ENCODE results near the gene ZNF121.
"Not testable (repeated sequence)": the region's sequence is repeated elsewhere in the genome, so short reads cannot be mapped to it uniquely, and the experiment has no call there.

Gene ZNF121

DNA sequence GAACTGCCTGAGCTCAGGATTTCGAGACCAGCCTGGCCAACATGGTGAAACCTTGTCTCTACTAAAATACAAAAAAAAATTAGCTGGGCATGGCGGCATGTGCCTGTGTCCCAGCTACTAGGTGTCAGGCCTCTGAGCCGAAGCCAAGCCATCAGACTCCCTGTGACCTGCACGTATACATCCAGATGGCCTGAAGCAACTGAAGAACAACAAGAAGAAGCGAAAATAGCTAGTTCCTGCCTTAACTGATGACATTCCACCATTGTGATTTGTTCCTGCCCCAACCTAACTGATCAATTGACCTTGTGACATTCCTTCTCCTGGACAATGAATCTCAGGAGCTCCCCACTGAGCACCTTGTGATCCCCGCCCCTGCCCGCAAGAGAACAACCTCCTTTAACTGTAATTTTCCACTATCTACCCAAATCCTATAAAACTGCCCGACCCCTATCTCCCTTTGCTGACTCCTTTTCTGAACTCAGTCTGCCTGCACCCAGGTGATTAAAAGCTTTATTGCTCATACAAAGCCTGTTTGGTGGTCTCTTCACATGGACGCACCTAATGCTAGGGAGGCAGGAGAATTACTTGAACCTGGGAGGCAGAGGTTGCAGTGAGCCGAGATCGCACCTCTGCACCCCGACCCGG, 2.1 kb downstream of the ZNF121 start:
- not testable (repeated sequence) for H2AFZ ChIP-seq (ENCODE audit: low read length); H3K27me3 ChIP-seq (ENCODE audit: insufficient read depth, low read length); H3K4me2 ChIP-seq (ENCODE audit: low read length); H3K9ac ChIP-seq (ENCODE audit: low read length); H3K4me3 ChIP-seq (ENCODE audit: low read depth, low read length, poor library complexity, severe bottlenecking); H3K27ac ChIP-seq (ENCODE audit: low read depth, low read length, poor library complexity, severe bottlenecking); H3K9me2 ChIP-seq (ENCODE audit: low read depth, low read length); H3F3A ChIP-seq (ENCODE audit: insufficient read depth, low read length); H4K20me1 ChIP-seq (ENCODE audit: insufficient read depth, low read length)
- Histone ChIP-seq H3K9me3 (ENCODE audit: low read length) (peaks cover 34% of the 10 kb centered on the region), H3K79me2 (ENCODE audit: insufficient read depth, low read length) (peaks cover 71% of the 10 kb centered on the region), H3K36me3 (ENCODE audit: insufficient read depth, low read length) (peaks cover 58% of the 10 kb centered on the region), H3K4me1 (ENCODE audit: insufficient read depth, low read length, severe bottlenecking) (peaks cover 11% of the 10 kb centered on the region)

DNA sequence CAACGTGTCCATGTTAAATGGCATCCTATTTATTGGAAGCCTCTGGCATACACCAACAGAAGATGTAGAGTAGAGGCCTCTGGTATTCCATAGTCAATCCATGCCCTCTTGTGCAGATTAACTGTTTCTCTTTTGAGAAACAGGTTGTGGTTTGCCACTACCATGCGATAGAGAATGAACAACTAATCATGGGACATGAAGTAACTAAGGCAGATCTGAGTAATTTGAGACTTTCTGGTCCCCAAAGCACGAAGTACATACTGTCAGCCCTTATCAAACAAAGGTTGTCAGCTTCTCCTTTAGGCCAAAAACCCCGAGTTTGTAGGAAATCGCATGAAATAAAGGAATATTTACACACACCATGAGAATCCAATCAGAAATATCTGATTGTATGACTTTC, 3.6 kb downstream of the ZNF121 start:
- Histone ChIP-seq H3K36me3 (ENCODE audit: insufficient read depth, low read length) (peaks cover 71% of the 10 kb centered on the region), H3K9me2 (ENCODE audit: low read depth, low read length) (no peaks in the 10 kb centered on the region), H3K27ac (ENCODE audit: low read depth, low read length, poor library complexity, severe bottlenecking) (no peak overlapping the region), H4K20me1 (ENCODE audit: insufficient read depth, low read length) (no peaks in the 10 kb centered on the region), H3K9ac (ENCODE audit: low read length) (no peak overlapping the region), H3K79me2 (ENCODE audit: insufficient read depth, low read length) (peaks cover 85% of the 10 kb centered on the region), H3K4me2 (ENCODE audit: low read length) (no peak overlapping the region), H3K4me1 (ENCODE audit: insufficient read depth, low read length, severe bottlenecking) (peaks cover 11% of the 10 kb centered on the region), H3K27me3 (ENCODE audit: insufficient read depth, low read length) (no peaks in the 10 kb centered on the region), H3F3A (ENCODE audit: insufficient read depth, low read length) (no peaks in the 10 kb centered on the region), H3K9me3 (ENCODE audit: low read length) (peaks cover 46% of the 10 kb centered on the region), H2AFZ (ENCODE audit: low read length) (no peak overlapping the region), H3K4me3 (ENCODE audit: low read depth, low read length, poor library complexity, severe bottlenecking) (no peak overlapping the region)
- TF ChIP-seq, protein P1, sequence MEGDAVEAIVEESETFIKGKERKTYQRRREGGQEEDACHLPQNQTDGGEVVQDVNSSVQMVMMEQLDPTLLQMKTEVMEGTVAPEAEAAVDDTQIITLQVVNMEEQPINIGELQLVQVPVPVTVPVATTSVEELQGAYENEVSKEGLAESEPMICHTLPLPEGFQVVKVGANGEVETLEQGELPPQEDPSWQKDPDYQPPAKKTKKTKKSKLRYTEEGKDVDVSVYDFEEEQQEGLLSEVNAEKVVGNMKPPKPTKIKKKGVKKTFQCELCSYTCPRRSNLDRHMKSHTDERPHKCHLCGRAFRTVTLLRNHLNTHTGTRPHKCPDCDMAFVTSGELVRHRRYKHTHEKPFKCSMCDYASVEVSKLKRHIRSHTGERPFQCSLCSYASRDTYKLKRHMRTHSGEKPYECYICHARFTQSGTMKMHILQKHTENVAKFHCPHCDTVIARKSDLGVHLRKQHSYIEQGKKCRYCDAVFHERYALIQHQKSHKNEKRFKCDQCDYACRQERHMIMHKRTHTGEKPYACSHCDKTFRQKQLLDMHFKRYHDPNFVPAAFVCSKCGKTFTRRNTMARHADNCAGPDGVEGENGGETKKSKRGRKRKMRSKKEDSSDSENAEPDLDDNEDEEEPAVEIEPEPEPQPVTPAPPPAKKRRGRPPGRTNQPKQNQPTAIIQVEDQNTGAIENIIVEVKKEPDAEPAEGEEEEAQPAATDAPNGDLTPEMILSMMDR (IDR thresholded peaks at IDR 0.05; ENCODE audit: low read length) = no peak
- no peak for TF ChIP-seq EZH2 (IDR thresholded peaks at IDR 0.05; ENCODE audit: borderline replicate concordance, low read length)

DNA sequence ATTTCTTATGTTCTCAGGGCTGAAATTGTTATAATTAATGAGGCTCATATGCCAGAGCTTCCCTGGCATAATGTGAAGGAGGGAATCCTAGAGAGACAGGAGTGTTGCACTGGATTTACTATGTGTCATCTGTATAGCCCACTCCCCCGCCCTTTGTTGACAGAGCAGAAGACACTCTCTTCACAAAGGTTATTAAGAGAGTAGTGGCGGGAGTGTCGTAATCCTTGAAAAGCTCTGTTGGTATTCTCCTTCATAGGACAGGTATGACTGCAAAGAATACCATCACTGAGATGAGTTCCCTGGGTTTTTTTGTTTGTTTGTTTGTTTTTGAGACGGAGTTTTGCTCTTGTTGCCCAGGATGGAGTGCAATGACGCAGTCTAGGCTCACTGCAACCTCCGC, 14.0 kb downstream of the ZNF121 start:
- no peaks in the 10 kb centered on the region for H3K9me2 ChIP-seq (ENCODE audit: low read depth, low read length)
- no peak overlapping the region for H3K9ac ChIP-seq (ENCODE audit: low read length)
- peaks cover 63% of the 10 kb centered on the region for H3K79me2 ChIP-seq (ENCODE audit: insufficient read depth, low read length)
- H3F3A ChIP-seq (ENCODE audit: insufficient read depth, low read length) = no peaks in the 10 kb centered on the region
- H4K20me1 ChIP-seq (ENCODE audit: insufficient read depth, low read length) = no peaks in the 10 kb centered on the region
- H3K27ac ChIP-seq (ENCODE audit: low read depth, low read length, poor library complexity, severe bottlenecking) = no peak overlapping the region
- no peak overlapping the region for H2AFZ ChIP-seq (ENCODE audit: low read length)
- no peak overlapping the region for H3K4me2 ChIP-seq (ENCODE audit: low read length)
- H3K4me1 ChIP-seq (ENCODE audit: insufficient read depth, low read length, severe bottlenecking) = no peaks in the 10 kb centered on the region
- peaks cover 60% of the 10 kb centered on the region for H3K9me3 ChIP-seq (ENCODE audit: low read length)
- TF ChIP-seq EZH2 (IDR thresholded peaks at IDR 0.05; ENCODE audit: borderline replicate concordance, low read length) = no peak
- TF ChIP-seq, protein P1 (IDR thresholded peaks at IDR 0.05; ENCODE audit: low read length) = no peak
- H3K27me3 ChIP-seq (ENCODE audit: insufficient read depth, low read length) = no peaks in the 10 kb centered on the region
- peaks cover 89% of the 10 kb centered on the region for H3K36me3 ChIP-seq (ENCODE audit: insufficient read depth, low read length)
- no peak overlapping the region for H3K4me3 ChIP-seq (ENCODE audit: low read depth, low read length, poor library complexity, severe bottlenecking)

DNA sequence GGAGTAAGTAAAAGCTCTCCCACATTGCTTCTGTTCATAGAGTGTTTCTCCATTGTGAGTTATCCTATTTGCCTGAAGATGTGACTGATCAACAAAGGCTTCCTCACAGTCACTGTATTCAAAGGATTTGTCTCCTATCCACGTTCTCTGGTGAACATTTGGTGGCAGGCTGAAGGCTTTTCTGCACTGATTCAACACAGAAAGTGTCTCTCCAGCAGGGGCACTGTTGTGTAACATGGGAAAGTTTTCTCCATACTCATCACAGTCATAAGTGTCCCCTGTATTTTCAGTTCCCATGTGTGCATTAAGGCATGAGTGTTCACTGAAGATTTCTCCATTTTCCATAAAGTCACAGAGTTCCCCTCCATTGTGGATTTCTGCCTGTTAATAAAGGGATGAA, 17.6 kb downstream of the ZNF121 start:
- Histone ChIP-seq H3K27ac (ENCODE audit: low read depth, low read length, poor library complexity, severe bottlenecking) (no peak overlapping the region), H3F3A (ENCODE audit: insufficient read depth, low read length) (no peaks in the 10 kb centered on the region), H3K9ac (ENCODE audit: low read length) (no peak overlapping the region), H3K9me2 (ENCODE audit: low read depth, low read length) (no peaks in the 10 kb centered on the region), H2AFZ (ENCODE audit: low read length) (no peak overlapping the region), H3K4me1 (ENCODE audit: insufficient read depth, low read length, severe bottlenecking) (no peaks in the 10 kb centered on the region), H3K9me3 (ENCODE audit: low read length) (peaks cover 59% of the 10 kb centered on the region), H3K4me2 (ENCODE audit: low read length) (no peak overlapping the region), H4K20me1 (ENCODE audit: insufficient read depth, low read length) (no peaks in the 10 kb centered on the region), H3K36me3 (ENCODE audit: insufficient read depth, low read length) (peaks cover 99% of the 10 kb centered on the region), H3K4me3 (ENCODE audit: low read depth, low read length, poor library complexity, severe bottlenecking) (no peak overlapping the region), H3K79me2 (ENCODE audit: insufficient read depth, low read length) (peaks cover 28% of the 10 kb centered on the region), H3K27me3 (ENCODE audit: insufficient read depth, low read length) (no peaks in the 10 kb centered on the region)
- no peak for TF ChIP-seq EZH2 (IDR thresholded peaks at IDR 0.05; ENCODE audit: borderline replicate concordance, low read length)
- TF ChIP-seq, protein P1 (IDR thresholded peaks at IDR 0.05; ENCODE audit: low read length) = peak; percentile 30; the same call in 1 of the 2 replicates
